Measurements from ENCODE around the gene NEK1. TPM values are rescaled to one million over a fixed set of nuclear protein-coding genes. Genes with fewer than 3 reads are reported as not detected.

NEK1 gene
- total and polyA plus RNA-seq, 2 donors (not counting 1 experiment from before 2014, with no cell fraction given): 3.3 to 21.4 TPM

DNA sequence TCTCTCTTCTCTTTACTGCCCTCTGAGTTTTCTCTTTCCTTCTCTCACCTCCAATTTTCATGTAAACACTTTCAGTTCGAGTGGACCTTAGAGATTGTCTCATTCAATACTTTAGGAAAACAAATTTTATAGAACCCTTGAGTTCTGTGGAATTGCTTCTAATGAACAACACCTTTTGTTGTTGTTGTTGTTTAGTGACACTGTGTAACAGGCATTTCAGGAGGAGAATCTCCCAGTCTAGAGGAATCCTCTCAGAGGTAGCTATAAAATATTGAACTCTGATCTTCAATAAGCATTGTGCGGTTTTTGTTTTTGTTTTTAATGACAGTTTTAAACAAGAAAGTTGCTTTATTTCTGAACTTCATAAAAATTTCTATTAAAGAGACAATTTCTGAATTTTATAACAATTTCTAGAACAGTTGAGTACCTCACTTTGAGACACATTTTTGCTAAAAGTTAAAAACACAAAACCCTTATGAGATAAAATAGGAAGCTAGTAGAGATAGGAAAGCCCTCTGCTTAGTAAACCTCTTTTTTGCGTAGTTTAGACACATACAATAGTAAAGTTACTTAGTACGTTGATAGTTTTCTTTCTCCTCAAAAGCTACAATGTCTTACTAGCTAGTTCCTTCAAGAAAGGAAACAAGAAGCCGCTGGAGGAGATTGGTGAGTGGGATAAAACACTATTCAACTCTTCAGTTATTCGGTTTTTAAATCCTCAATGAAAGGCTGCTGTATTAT, 46.8 kb upstream of the NEK1 start:
- H3K36me3 ChIP-seq (replicated peaks in 1 of 2; ENCODE audit: control extremely low read depth in 1 of 2, control insufficient read depth in 1 of 2, extremely low read depth in 1 of 2, insufficient read depth in 2 of 2, low read length in 1 of 2): peaks cover 0 to 1% of the 10 kb centered on the region in 2 experiments
- CTCF ChIA-PET: interaction anchor here (1.0 to 4.9 kb wide), 4 partner anchors 34 to 649 kb away, joined by 3 to 35 read pairs (median 4); partner anchors contain the start of genes CBR4 and NEK1
- no peaks in the 10 kb centered on the region for H3K9me3 Mint-ChIP-seq (ENCODE audit: insufficient read depth)
- no peak overlapping the region for H3K4me3 Mint-ChIP-seq
- peaks cover 21% of the 10 kb centered on the region for H3K4me1 Mint-ChIP-seq
- DNase-seq (peak; percentile 21), ATAC-seq (ENCODE audit: low read depth) (no peak)
- peak overlapping the region; percentile 57 for H2AFZ ChIP-seq (ENCODE audit: insufficient read depth, low read depth, low read length, poor library complexity, severe bottlenecking)
- no peaks in the 10 kb centered on the region for H3K27me3 ChIP-seq (replicated peaks in 1 of 4; ENCODE audit: control extremely low read depth in 1 of 4, control insufficient read depth in 3 of 4, insufficient read depth in 4 of 4, low read length in 3 of 4)
- intact Hi-C loops (cut with micrococcal nuclease): no loop called here
- H3K27ac ChIP-seq (ENCODE audit: low read length in 2 of 2): peak overlapping the region; percentile 90 to 92
- H3K79me2 ChIP-seq (ENCODE audit: control insufficient read depth, insufficient read depth, low read length): peaks cover 42% of the 10 kb centered on the region
- no peaks in the 10 kb centered on the region for H3K9me3 ChIP-seq (ENCODE audit: control extremely low read depth in 1 of 3, control insufficient read depth in 2 of 3, insufficient read depth in 1 of 3, low read length in 2 of 3)
- POLR2A ChIA-PET: interaction anchor here (1.4 kb wide), 1 partner anchor 39 kb away, joined by 7 read pairs; the partner anchor contains the start of gene CLCN3
- peaks cover 2 to 6% of the 10 kb centered on the region in 2 donors for H3K4me1 ChIP-seq (ENCODE audit: control insufficient read depth in 2 of 2, insufficient read depth in 2 of 2, low read length in 2 of 2)
- H3K27me3 Mint-ChIP-seq: no peaks in the 10 kb centered on the region
- H3K4me2 ChIP-seq (replicated peaks; ENCODE audit: low read depth, low read length, poor library complexity, severe bottlenecking): peak overlapping the region; percentile 70
- H4K20me1 ChIP-seq (ENCODE audit: control insufficient read depth, insufficient read depth, low read length, poor library complexity, severe bottlenecking): no peaks in the 10 kb centered on the region
- WGBS (ENCODE audit: insufficient coverage): no CpG with 5 or more reads among the region's 6 CpGs
- peak overlapping the region; percentile 56 for H3K27ac Mint-ChIP-seq
- TF ChIP-seq, protein P1, sequence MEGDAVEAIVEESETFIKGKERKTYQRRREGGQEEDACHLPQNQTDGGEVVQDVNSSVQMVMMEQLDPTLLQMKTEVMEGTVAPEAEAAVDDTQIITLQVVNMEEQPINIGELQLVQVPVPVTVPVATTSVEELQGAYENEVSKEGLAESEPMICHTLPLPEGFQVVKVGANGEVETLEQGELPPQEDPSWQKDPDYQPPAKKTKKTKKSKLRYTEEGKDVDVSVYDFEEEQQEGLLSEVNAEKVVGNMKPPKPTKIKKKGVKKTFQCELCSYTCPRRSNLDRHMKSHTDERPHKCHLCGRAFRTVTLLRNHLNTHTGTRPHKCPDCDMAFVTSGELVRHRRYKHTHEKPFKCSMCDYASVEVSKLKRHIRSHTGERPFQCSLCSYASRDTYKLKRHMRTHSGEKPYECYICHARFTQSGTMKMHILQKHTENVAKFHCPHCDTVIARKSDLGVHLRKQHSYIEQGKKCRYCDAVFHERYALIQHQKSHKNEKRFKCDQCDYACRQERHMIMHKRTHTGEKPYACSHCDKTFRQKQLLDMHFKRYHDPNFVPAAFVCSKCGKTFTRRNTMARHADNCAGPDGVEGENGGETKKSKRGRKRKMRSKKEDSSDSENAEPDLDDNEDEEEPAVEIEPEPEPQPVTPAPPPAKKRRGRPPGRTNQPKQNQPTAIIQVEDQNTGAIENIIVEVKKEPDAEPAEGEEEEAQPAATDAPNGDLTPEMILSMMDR (IDR thresholded peaks at IDR 0.05): no peak
- TF ChIP-seq EZH2 (IDR thresholded peaks at IDR 0.05; ENCODE audit: borderline replicate concordance, insufficient read depth, low read depth, low read length, poor library complexity, severe bottlenecking): no peak
- H3K9ac ChIP-seq (ENCODE audit: low read length): peak overlapping the region; percentile 65
- no peak overlapping the region for H3K4me3 ChIP-seq (ENCODE audit: control extremely low read depth in 1 of 5, extremely low read depth in 1 of 5, insufficient read depth in 1 of 5, low read depth in 2 of 5, low read length in 4 of 5)

DNA sequence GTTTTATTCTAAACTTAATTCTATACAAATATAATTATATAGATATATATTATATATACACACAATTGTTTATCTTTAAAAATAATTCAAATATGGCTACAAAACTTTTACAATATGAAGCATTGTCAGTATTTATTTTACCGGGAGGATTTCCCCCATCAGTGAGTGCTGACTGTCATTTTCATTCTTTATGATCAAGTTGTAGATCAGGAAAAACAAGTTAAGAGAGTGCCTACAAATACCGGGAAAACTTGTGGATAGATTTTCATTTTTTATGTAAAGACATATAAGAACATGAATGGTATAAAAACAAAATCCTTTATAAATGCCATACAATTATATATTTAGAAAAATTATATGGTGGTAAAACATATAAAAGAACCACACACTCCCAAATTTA, 45.8 kb upstream of the NEK1 start:
- WGBS (ENCODE audit: insufficient coverage): no CpG with 5 or more reads among the region's 2 CpGs

More for the DNA sequence above, 45.8 kb upstream of the NEK1 start:
- Histone ChIP-seq H3K4me1 (ENCODE audit: control insufficient read depth in 2 of 2, insufficient read depth in 2 of 2, low read length in 2 of 2) (peaks cover 2 to 6% of the 10 kb centered on the region in 2 donors), H3K9ac (ENCODE audit: low read length) (no peak overlapping the region), H4K20me1 (ENCODE audit: control insufficient read depth, insufficient read depth, low read length, poor library complexity, severe bottlenecking) (no peaks in the 10 kb centered on the region), H3K4me2 (replicated peaks; ENCODE audit: low read depth, low read length, poor library complexity, severe bottlenecking) (no peak overlapping the region), H3K27ac (ENCODE audit: low read length in 2 of 2) (no peak overlapping the region), H3K4me3 (ENCODE audit: control extremely low read depth in 1 of 5, extremely low read depth in 1 of 5, insufficient read depth in 1 of 5, low read depth in 2 of 5, low read length in 4 of 5) (no peak overlapping the region), H3K27me3 (replicated peaks in 1 of 4; ENCODE audit: control extremely low read depth in 1 of 4, control insufficient read depth in 3 of 4, insufficient read depth in 4 of 4, low read length in 3 of 4) (no peaks in the 10 kb centered on the region), H2AFZ (ENCODE audit: insufficient read depth, low read depth, low read length, poor library complexity, severe bottlenecking) (no peak overlapping the region), H3K9me3 (ENCODE audit: control extremely low read depth in 1 of 3, control insufficient read depth in 2 of 3, insufficient read depth in 1 of 3, low read length in 2 of 3) (no peaks in the 10 kb centered on the region), H3K79me2 (ENCODE audit: control insufficient read depth, insufficient read depth, low read length) (peaks cover 43% of the 10 kb centered on the region), H3K36me3 (replicated peaks in 1 of 2; ENCODE audit: control extremely low read depth in 1 of 2, control insufficient read depth in 1 of 2, extremely low read depth in 1 of 2, insufficient read depth in 2 of 2, low read length in 1 of 2) (peaks cover 0 to 1% of the 10 kb centered on the region in 2 experiments)
- intact Hi-C loops (cut with micrococcal nuclease): no loop called here
- Mint-ChIP-seq H3K4me3 (no peak overlapping the region), H3K4me1 (peaks cover 18% of the 10 kb centered on the region), H3K9me3 (ENCODE audit: insufficient read depth) (no peaks in the 10 kb centered on the region), H3K27me3 (no peaks in the 10 kb centered on the region), H3K27ac (no peak overlapping the region)
- no peak for DNase-seq
- ATAC-seq (ENCODE audit: low read depth): no peak
- CTCF ChIA-PET: interaction anchor here (0.5 to 4.9 kb wide), 2 partner anchors 9 to 46 kb away, joined by 3 to 35 read pairs; partner anchors contain the start of gene NEK1
- no peak for TF ChIP-seq EZH2 (IDR thresholded peaks at IDR 0.05; ENCODE audit: borderline replicate concordance, insufficient read depth, low read depth, low read length, poor library complexity, severe bottlenecking)
- TF ChIP-seq, protein P1 (IDR thresholded peaks at IDR 0.05): no peak
- POLR2A ChIA-PET: interaction anchor here (0.5 kb wide), 1 partner anchor 369 kb away, joined by 4 read pairs; no protein-coding TSS in a partner anchor

Data from B cell (primary cell).